HG03097 (cell line): Measurements from ENCODE around the gene PCGF1.
A peak's percentile ranks its signal among the peaks of the same experiment; 100 is the strongest.

Source experiments
- ATAC-seq: cut with Tn5 transposase; IDR thresholded peaks from one replicate; pipeline ENCODE4 v1.9.1; 2021; ENCODE audit not compliant: unreplicated experiment, low FRiP score

The PCGF1 gene

DNA sequence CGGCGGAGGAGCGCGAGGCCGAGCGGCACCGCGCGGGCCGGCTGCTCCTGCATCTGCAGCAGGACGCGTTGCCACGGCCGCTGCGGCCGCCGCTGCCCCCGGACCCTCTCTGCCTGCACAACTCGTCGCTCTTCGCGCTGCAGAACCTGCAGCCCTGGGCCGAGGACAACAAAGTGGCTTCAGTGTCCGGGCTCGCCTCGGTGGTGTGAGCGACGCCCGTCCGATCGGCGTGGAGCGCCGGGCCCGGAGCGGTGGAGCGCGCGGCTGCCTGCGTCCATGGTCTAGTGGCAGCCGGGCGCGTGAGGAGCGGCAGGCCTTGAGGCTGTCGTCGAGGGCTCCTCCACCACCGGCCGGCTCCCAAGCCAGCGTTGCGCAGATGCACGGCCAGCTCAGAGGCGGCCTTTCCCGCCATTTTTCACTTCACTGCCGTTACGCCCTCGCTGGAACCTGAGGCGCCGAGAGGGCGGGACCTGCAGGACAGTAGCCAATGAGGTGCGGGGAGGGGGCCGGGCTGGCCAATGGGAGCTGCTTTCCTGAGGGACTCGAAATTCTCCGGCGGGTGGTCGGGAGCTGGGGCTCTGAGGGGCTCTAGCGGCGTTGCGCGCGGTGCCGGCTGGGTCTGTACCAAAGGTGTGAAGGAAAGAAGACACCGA, 8.6 kb upstream of the PCGF1 start:
- no peak for ATAC-seq

DNA sequence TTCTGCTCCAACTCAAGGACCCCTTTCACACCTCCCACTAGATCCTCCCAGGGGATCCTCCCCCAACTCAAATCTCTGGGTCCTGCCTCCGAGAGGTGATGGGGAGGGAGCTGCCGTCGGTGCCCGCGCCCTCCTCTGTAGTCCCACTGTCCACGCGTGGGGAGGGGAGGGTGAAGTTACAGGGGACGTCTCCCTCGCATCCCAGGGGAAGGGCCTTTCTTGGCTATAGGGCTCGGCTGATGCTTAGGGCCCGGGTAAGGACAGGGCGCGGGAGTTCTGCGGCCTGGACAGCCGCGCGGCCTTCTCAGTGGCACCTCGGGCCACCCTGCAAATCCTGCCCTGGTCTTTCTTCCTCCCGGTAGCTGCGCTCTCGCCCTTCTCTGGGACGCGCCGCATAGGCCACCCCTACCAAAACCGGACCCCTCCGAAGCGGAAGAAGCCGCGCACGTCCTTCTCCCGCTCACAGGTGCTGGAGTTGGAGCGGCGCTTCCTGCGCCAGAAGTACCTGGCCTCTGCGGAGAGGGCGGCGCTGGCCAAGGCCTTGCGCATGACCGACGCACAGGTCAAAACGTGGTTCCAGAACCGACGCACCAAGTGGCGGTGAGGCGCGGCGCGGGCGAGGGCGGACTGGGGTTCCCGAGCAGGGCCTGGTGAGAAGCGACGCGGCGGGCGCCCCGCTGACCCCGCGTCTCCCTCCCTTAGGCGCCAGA, 7.9 kb upstream of the PCGF1 start:
- no peak for ATAC-seq

DNA sequence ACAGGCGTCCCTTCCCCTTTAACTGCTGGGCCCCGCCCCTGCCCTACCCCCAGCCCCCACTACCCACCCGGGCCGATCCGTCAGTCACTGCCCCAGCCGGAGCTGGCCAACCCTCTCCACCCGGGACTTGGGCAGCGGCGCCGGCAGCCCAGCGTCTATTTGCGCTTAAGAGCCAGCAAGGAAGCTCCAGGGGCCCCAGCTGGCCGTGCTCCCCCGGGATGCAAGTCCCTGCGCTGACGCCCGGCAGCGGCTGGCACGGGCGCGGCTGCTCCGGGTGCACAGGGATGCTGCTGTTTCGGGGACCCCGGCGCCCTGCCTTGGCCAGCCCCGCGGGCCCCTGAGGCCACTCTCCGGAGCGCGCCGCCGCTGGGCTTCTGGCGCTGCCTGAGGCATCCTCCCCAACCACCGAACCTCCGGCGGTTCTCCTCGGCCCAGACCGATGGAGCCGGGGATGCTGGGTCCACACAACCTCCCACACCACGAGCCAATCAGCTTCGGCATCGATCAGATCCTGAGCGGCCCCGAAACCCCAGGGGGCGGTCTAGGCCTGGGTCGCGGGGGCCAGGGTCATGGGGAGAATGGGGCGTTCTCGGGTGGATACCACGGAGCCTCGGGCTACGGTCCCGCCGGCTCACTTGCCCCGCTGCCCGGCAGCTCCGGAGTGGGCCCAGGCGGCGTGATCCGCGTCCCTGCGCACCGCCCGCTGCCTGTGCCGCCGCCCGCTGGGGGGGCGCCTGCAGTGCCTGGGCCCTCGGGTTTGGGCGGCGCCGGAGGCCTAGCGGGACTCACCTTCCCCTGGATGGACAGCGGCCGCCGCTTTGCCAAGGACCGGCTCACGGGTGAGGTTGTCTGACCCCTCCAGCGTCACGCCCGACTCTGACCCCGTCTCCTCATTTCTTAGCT, 7.1 kb upstream of the PCGF1 start, which contains the start of gene TLX2:
TLX2 (plus strand) TSS at position 83 of the 903 bp plus-strand sequence; CDS start at position 440, 357 bp downstream.
- no peak for ATAC-seq

DNA sequence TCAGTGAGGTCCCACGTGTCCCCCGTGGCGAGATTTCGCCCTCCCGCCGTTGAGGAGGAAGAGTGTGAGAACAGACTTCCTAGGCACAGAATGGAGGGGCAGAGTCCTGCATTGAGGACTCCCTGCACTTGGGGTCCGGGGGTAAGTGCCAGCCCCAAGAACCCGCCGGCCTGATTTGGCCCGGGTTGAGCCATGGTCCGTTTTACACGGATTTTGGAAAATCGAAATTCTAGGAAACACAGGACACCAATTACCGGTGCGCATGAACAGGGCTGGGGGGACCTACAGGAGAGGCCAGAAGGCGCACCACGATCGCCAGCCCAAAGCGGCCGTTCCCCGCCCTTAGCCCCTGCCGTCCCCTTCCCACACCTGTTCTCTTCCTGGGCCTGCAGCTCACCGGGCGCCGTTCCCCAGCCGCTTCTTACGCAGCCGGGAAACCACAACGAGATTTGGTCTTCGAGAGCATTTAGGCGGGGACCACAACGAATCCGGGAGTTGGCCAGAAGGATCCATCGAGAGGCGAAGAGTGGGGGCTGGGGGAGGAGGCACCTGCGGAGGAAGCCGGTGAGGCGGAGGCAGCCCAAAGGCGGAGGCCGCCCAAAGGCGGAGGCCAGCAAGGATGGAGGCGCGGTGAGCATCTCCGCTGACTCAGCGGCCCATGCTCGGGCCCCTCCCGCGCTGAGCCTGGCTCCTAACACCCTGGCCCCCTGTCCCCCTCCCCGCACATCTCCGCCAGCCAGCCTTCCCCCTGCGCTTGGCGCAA, 6.3 kb upstream of the PCGF1 start:
- ATAC-seq: no peak

DNA sequence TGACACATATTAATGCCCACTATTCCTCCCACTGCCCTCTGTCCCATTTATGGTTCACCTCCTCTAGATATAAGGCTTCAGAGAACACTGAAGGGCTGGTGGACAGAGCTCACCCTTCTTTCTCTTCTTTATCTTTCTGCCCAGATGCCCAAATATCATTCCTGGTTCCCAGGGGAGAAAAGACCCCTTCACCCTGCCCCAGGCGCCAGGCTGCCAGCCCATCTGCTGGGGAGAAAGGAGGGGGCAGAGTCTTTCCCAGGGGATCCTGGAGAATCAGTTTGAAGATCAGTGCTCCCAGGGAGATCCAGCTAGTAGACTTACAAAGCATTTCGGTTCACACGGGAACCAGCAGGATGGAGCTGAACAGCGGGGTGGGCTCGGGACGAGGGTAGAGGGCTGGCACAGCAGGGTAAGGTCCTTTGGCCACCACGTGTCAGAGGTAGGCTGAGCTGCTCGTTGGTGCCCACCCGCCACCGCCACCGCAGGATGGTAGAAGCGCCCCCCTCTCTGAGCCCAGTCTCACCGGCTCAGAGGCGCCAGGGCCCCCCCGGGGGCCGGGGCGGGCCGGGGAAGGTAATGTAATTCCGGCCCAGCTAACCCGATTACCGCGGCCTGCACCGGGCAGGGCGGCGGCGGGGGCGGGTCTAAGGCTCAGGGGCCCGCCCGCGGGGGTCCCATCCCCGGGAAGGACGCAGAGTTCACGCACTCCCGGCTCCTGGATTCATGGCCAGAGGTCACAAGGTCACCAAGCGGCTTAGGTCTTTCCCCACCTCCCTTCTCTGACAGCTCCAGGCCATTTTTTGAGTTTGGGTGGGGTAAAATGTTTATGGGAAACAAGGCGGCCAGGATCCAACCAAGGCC, 5.5 kb upstream of the PCGF1 start:
- ATAC-seq: no peak

DNA sequence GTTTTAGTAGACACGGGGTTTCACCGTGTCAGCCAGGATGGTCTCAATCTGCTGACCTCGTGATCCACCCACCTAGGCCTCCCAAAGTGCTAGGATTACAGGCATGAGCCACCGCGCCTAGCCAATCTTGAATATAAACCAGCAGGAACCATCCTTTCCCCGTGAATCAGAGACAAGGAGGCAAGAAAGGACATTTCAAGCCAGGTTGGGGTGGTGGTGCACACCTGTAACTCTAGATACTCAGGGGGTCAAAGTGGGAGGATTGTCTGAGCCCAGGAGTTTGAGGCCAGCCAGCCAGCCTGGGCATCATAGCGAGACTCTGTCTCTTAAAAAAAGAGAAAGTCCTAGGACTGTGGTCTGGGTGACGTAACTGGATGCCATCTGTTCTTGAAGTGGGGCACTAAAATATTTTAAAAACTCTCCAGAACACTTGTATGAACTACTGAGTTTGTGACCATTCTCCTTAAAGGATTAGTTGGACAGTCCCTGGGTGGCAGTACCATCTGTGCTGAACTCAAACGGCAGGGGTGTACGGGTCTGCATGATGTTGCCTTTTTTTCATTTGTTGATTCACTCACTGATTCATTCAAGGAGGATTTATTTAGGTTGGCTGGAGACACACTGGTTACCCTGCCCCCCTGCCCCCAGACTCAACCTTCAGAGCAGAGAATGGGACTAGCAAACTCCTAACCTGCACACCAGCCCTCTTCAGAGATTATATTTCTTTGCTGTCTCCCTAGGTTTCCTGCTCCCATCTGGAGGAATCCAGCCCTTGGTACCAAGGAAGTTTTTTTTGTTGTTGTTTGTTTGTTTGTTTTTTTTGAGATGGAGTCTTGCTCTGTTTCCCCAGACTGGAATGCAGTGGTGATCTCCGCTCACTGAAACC, 3.9 kb upstream of the PCGF1 start:
- ATAC-seq: no peak

DNA sequence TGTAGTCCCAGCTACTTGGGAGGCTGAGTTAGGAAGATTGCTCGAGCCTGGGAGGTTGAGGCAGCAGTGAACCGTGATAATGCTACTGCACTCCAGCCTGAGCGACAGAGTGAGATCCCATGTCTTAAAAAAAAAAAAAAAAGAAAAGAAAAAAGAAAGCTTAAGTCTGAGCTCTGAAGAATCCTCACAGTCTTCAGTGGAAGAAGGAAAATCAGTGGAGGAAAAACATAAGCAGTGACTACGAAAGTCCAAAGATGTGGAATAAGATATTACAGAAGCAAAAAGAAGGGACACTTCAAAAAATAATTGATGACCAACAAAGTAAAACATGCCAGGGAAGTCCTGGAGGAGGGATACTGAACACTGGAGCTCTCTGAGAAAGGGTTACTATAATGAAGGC, 2.8 kb upstream of the PCGF1 start:
- ATAC-seq: no peak

DNA sequence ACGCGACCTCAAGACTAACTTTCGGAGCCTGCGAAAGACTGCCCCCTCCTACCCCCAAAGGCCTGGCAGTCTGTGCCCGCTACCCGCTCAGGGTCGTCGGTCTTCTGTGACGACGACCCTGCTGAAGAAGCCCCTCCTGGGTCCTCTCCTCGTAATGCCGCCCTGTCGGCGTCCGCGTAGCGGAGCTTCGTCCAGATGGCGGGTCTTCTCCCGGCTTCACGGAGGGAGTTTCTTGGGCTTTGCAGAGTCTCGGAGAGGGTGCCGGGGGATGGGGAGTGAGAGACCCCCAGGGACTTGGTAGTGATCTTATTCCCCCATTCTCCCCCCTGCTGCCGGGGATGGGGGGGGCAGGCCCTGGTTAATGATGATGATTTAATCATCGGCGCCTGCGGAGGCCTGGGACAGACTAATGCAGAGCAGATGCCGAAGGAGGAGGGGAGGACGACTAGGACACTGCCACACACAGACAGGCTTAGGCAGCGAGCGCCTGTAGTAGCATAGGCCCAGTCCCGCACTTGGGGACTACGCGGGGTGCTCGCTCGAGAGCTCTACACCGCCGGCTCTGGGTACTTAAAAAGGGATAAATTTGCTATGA, 528 bp upstream of the PCGF1 start:
- peak; percentile 3 for ATAC-seq

DNA sequence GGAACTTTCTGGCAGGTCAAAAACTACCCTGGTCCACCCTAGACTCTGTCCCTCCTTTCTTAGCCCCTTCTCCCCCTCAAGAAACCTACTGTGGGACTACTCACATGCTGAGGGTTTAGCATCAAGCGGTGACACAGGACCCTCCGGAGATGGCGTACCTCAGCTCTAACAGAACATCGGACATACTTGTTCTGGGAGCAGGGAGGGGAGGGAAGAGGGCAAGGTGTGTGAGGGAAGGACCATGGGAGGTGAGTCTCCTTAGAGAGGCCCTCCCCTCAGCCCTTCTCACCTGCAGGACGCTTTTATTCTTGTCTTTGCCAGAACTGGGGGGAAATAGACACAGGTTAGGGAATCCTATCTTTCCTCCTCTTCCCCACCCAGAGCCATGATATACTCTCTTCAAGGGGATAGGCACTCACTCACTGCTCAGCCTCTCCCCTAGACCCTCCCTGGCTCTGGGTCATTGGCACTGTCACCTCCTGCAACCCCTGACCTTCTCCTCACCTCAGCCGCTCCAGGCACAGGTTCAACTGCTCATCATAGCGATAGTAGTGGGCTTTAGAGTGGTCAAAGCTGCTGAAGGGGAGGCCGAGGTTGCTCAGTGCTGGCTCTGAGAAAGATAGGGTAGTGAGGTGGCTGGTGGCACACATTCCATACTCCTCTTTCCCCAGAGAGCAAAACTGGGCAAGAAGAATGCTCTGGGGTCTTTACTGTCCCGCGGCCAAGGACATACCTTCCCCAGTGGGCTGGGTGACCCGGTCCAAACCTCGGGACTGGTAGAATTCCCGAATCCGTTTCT, 1.8 kb downstream of the PCGF1 start:
- ATAC-seq: no peak

DNA sequence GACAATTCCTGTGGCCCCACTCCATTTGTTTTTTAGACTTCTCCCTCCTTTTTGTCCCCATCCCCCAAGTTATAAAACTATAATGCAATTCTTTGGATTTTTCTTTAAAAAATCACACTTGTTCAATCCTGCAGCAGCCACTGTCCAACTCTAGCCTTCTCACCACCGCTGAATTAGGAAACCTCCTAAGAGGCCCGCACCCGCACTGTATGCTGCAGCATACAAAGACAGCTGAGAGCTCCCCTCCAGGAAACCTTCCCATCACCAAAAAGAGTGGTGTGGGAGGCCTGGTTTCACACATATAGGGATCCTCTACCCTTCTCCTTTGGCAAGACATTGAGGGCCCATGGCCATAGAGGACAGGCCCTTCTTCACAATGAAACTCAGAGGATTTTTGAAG, 2.9 kb downstream of the PCGF1 start:
- no peak for ATAC-seq

DNA sequence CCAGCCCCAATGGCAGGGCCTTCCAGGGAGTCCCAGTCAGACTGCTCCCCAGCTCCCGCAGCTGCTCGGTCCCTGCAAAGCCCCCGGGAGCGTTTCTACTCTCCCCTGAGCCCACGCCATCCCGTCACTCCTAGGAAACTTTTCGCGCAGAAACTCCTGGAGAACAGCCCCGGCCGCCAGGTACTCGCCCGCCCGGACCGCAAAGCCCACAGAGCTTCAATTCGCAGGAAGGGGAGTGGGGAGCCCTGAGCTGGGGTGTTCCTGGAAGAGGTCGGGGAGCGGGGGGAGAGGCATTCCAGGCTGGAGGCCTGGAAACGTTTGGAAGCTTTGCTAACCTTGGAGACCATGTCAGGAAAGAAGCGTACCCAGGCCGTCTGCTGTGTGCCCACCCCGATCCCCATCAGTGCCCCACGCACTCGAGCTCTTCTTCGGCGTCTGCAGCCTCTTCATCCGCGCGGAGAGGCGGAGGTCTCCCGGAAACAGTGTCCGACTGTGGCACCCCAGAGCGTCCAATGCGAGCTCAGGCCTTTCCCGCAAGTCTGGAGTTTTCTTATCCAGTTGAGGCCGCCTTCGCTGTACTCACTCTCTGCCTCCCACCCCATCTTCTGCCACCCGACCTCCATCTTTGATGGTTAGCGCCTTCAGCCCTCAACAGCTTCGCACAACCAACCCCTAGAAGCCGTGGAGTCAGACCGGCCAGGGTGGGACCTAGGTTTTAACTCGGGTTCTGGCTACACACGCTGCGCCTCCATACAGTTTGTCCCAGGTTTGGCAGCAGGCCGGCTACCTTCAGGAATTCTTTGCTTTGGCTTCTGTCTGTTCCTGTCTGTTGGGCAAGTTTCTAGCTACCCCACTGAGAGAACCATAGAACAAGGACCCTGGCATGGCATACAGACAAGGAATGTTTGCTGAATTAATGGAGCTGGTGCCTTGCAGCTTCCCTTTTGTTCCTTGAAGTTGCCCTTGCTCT, 3.7 kb downstream of the PCGF1 start:
- no peak for ATAC-seq

DNA sequence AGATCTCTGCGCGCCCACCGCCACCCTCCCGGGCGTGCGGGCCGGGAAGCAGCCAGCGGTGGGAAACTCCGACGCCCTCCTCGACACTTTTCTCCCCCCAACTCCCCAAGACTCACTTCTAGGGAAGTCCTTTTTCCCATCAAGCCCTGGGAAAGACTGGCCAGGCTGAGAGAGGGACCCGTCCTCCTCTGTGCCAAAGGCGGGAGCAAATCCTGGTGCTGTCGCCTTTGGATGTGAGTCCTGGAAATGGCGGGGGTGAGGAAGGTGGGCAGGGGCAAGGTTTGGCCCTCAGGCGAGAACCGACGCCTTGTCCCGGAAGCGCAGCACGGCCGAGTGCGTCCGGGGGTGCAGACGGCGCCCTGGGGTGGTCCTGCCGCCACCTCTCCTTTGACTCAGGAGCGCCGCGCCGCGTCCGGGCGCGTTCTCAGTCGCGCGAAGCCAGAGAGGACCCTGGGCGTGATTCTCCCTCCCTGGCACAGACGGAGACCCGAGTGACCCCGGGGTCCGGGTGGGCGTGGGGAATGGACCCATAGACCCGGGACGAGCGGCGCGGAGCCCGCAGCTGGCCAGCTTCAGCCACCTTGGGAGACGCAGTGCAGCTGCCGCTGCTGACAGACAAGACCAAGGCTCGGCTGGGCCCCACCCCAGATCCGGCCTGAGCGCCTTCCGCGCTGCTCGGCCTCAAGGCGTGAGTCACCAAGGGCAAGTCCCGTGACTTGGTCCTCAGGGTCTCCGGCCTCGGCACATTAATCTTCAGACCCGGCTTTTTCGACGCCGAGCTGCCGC, 4.6 kb downstream of the PCGF1 start:
- peak; percentile 35 for ATAC-seq

DNA sequence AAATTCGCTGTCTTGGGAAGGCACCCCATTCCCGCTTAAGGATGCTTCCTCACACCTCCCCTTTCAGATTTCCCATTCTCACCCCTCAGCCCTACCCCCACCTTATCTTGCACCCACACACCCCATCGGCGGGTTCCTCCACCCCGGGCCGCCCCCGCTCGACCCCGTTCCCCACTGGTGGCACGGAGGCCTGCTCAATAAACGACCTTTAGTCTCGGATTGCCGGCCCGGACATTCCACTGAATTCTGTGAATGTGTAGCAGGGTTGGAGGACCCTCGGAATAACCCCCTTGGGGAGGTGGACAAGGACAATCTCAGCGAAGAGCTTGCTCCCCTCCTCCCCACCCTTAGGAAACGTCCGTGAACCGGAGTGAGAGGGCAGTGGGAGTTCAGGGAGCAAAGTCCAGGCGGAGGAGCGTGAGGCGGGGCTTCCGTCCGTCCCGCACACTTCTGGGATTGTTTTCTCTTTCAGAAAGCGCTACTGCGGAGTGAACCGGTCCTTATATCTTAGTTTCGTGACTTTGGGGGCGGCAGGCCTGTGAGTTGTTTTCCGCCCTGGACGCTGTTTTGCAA, 5.3 kb downstream of the PCGF1 start:
- no peak for ATAC-seq

DNA sequence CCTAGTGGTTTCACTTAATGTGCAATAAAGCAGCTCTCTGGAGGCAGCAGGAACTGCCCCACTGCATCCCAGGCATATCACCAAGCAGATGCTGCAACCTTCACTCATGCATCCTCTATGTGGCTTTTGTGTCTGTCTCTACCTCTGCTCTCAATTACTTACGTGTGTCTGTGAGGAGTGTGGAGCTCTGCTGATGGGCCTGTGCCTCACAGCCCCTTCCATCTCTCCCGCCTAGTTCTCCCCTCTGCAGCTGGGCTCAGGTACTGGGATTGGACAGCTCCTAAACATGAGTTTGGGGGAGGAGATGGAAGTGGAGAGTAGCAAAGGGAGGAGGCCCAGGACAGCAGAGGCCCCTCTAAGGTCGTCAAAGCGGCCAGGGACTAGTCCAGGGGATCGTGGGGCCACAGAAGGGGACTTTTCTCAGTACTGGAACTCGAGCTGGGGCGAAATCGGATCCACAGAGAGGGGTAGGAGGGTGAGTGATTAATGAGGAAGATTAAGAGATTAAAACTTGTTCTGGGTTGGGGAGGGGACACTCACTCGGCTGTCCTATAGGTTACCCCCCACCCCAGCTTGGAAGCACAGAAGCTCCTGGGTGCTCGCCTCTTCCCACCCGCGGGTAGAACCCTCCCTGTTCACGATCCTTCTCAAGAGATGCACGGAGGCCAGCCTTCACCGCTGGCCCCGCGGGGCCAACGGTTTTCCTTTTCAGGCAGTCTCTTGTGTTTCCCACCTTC, 6.0 kb downstream of the PCGF1 start:
- no peak for ATAC-seq

DNA sequence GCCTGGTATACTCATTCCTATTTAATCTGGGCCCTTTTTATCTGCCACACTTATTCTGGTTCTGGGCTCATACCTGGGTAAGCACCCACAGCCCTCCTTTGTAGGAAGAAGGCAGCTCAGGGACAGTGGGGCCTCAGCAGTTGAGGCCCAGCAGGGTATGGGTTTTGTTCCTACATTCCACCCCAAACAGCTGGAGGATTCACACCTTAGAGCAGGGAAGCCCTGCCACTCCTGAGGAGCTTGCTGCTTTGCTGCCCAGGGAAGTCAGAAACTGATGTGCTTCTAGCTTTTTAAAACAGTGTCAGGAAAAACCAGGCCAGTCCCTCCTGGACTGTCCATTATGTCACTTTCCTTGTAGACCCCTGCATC, 6.9 kb downstream of the PCGF1 start:
- no peak for ATAC-seq
